ENCODE measurements around the gene OST4.

Gene OST4

GRCh38 chr2:27092696-27093429 lies 21.4 kb upstream of the OST4 start:
- no peak for DNase-seq

- DNase-seq, result no peak
Measured at GRCh38 chr2:27091746-27092695, 20.6 kb upstream of the OST4 start.

- DNase-seq, result no peak
Measured at GRCh38 chr2:27089111-27089954, 17.9 kb upstream of the OST4 start.

- no peak for DNase-seq
Measured at GRCh38 chr2:27088634-27089033, 17.2 kb upstream of the OST4 start.

- DNase-seq, result no peak
Measured at GRCh38 chr2:27087823-27088410, 16.5 kb upstream of the OST4 start.

- peak; percentile 56 for DNase-seq
Measured at GRCh38 chr2:27086724-27087593, 15.5 kb upstream of the OST4 start, which contains the start of gene KHK. TSS of gene KHK (plus strand) at chr2:27086772. CDS start at chr2:27087260, 488 bp downstream.

GRCh38 chr2:27086090-27086723 lies 14.8 kb upstream of the OST4 start:
- DNase-seq, result peak; percentile 83

GRCh38 chr2:27085673-27086089 lies 14.2 kb upstream of the OST4 start:
- DNase-seq, result peak; percentile 45

- no peak for DNase-seq
Measured at GRCh38 chr2:27085062-27085672, 13.7 kb upstream of the OST4 start.

GRCh38 chr2:27084297-27085061 lies 13.0 kb upstream of the OST4 start:
- no peak for DNase-seq

GRCh38 chr2:27083410-27084296 lies 12.2 kb upstream of the OST4 start:
- DNase-seq, result no peak

GRCh38 chr2:27082773-27083409 lies 11.4 kb upstream of the OST4 start:
- DNase-seq, result no peak

GRCh38 chr2:27081984-27082772 lies 10.7 kb upstream of the OST4 start:
- no peak for DNase-seq

- DNase-seq, result no peak
Measured at GRCh38 chr2:27080603-27080936, 9.1 kb upstream of the OST4 start.

GRCh38 chr2:27080140-27080469 lies 8.7 kb upstream of the OST4 start:
- no peak for DNase-seq

GRCh38 chr2:27079233-27080139 lies 8.0 kb upstream of the OST4 start:
- no peak for DNase-seq

All from NCI-H510A (cell line).